Measurements from ENCODE around the gene TP73.

The TP73 gene

GRCh38 chr1:3656450-3657095 is 4.3 kb downstream of the TP73 start:
- DNase-seq, result no peak

- no peak for DNase-seq
These were observed 4.8 kb downstream of the TP73 start for GRCh38 chr1:3657096-3657475.

GRCh38 chr1:3657578-3658230 is 5.4 kb downstream of the TP73 start:
- no peak for DNase-seq

GRCh38 chr1:3658231-3658615 is 5.9 kb downstream of the TP73 start:
- peak; percentile 40 for DNase-seq

- no peak for DNase-seq
These were observed 6.8 kb downstream of the TP73 start for GRCh38 chr1:3659093-3659492.

- no peak for DNase-seq
These were observed 8.4 kb downstream of the TP73 start for GRCh38 chr1:3660704-3661103.

- no peak for DNase-seq
These were observed 9.3 kb downstream of the TP73 start for GRCh38 chr1:3661631-3662030.

- DNase-seq, result peak; percentile 64
These were observed 9.9 kb downstream of the TP73 start for GRCh38 chr1:3662080-3662671.

GRCh38 chr1:3663999-3664699 is 11.8 kb downstream of the TP73 start:
- peak; percentile 85 for DNase-seq

- peak; percentile 24 for DNase-seq
These were observed 12.5 kb downstream of the TP73 start for GRCh38 chr1:3664700-3665375.

- no peak for DNase-seq
These were observed 15.8 kb downstream of the TP73 start for GRCh38 chr1:3668148-3668547.

GRCh38 chr1:3668585-3669300 is 16.4 kb downstream of the TP73 start:
- peak; percentile 75 for DNase-seq

GRCh38 chr1:3669421-3669821 is 17.1 kb downstream of the TP73 start:
- DNase-seq, result no peak

GRCh38 chr1:3669971-3670431 is 17.7 kb downstream of the TP73 start:
- no peak for DNase-seq

- DNase-seq, result no peak
These were observed 18.5 kb downstream of the TP73 start for GRCh38 chr1:3670823-3671265.

GRCh38 chr1:3671371-3672180 is 19.3 kb downstream of the TP73 start:
- peak; percentile 59 for DNase-seq

- DNase-seq, result no peak
These were observed 20.1 kb downstream of the TP73 start for GRCh38 chr1:3672231-3672970.

GRCh38 chr1:3672971-3673361 is 20.6 kb downstream of the TP73 start:
- no peak for DNase-seq

- DNase-seq, result no peak
These were observed 21.2 kb downstream of the TP73 start for GRCh38 chr1:3673381-3674099.
